Activated CD8-positive, alpha-beta memory T cell treated with anti-CD3 and anti-CD28 coated beads, Interleukin-2, amount 10 ng/mL, durations not matched to agents 7 days and 5 days (primary cell): Measurements from ENCODE around the gene SMIM24. TPM values are rescaled to one million over a fixed set of nuclear protein-coding genes. Genes with fewer than 3 reads are reported as not detected.
A peak's percentile ranks its signal among the peaks of the same experiment; 100 is the strongest.

Source experiments
- ATAC-seq: fragments of 150-1000 bp; cut with Tn5 transposase; one replicate; pipeline ENCODE4 v1.10.0; 2021; ENCODE audit warnings: moderate library complexity
- CTCF ChIA-PET: fragments of 350-600 bp; sonication (Branson Sonifier 250); formaldehyde crosslinking; loops from one replicate; lab custom pipeline; 2021; ENCODE audit warnings: antibody characterized with exemption; lab: Charles Lee
- DNase-seq: peaks from one replicate; pipeline ENCODE4 v3.0.0-alpha.2; 2020
- H3K27ac Mint-ChIP-seq: one replicate; pipeline ENCODE4 v1.8.0; 2021; ENCODE audit warnings: mild to moderate bottlenecking, mixed read lengths
- H3K27me3 Mint-ChIP-seq: one replicate; pipeline ENCODE4 v1.8.0; 2021; ENCODE audit warnings: mixed read lengths
- H3K36me3 Mint-ChIP-seq: one replicate; pipeline ENCODE4 v1.8.0; 2021; ENCODE audit warnings: mild to moderate bottlenecking, mixed read lengths
- H3K4me1 Mint-ChIP-seq: one replicate; pipeline ENCODE4 v1.8.0; 2021; ENCODE audit warnings: mixed read lengths
- H3K4me3 Mint-ChIP-seq: one replicate; pipeline ENCODE4 v1.8.0; 2021; ENCODE audit warnings: mild to moderate bottlenecking, moderate library complexity, mixed read lengths
- H3K9me3 Mint-ChIP-seq: one replicate; pipeline ENCODE4 v1.8.0; 2022; ENCODE audit warnings: low read depth, mixed read lengths
- total RNA-seq, 2 experiments: library from RNA; stranded (reverse); gene quantifications; one replicate each; pipeline ENCODE4 v1.2.3, GENCODE V29; 2021

The SMIM24 gene
- total RNA-seq, 2 experiments from 2014 or later: 1.1 to 2.3 TPM

DNA sequence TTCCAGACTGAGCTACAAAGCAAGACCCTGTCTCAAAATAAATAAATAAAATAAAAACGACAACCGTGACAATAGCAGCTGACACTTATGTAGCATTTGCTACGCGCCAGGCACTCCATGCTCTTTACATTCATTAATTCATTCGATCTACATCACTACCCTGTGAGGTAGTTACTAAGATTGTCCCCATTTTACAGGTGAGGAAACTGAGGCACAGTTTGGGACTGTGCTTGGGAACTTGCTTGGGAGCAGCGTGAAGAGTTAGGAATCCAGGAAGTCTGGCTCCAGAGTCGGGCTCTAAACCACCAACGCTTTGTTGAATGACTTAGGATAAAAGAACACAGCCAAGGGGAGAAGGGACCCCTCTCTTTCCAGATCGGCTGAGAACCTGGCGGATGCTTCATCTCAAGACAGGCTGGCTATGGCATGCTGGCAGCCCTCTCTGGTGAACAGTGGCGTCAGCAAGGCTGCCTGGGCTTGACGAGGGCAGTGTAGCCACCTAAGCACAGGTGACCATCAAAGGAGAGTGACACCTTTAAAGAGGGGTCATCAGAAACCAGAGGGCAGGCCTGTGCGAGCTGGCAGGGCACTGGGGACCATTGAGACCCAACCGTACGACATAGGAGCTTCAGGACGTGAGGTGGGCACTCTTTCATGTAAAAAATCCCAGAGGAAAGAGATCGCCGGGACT is 19.6 kb upstream of the SMIM24 start:
- H3K27me3 Mint-ChIP-seq: peaks cover 4% of the 10 kb centered on the region
- H3K36me3 Mint-ChIP-seq: peaks cover 18% of the 10 kb centered on the region
- peak overlapping the region; percentile 89 for H3K4me3 Mint-ChIP-seq
- DNase-seq: no peak
- CTCF ChIA-PET: interaction anchor here (0.5 to 3.3 kb wide), 7 partner anchors 14 to 549 kb away, joined by 3 to 28 read pairs (median 3); no protein-coding TSS in a partner anchor
- no peaks in the 10 kb centered on the region for H3K9me3 Mint-ChIP-seq
- H3K27ac Mint-ChIP-seq: peak overlapping the region; percentile 96
- ATAC-seq: peak; percentile 10
- peaks cover 27% of the 10 kb centered on the region for H3K4me1 Mint-ChIP-seq

DNA sequence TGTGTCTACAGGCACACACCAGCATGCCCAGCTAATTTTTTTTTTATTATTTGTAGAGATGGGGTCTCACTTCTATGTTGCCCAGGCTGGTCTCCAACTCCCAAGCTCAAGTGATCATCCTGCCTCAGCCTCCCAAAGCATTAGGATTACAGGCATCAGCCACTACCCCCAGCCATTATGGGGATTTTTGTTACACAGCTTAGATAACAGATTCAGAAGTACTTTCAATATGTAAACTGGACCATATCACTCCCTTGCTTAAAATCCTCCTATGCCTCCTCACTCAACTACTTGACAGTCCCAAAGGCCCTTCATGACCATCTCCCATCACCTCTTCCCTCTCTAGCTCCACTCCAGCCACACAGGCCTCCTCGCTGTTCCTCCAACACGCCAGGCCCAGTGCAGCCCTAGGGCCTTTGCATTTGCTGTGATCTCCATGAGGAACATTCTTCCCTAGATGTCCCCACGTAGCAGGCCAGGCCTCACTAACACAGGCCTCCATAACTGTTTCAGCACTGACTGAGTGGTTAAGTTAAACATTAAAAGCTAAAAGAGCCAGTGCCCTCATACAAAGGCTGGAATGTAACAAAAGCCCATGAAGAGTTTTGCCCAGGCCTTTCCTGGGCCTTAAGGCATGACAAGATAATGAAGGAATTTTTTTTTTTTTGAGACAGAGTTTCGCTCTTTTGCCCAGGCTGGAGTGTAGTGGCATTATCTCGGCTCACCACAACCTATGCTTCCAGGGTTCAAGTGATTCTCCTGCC is 17.6 kb upstream of the SMIM24 start:
- Mint-ChIP-seq H3K27ac (no peak overlapping the region), H3K36me3 (peaks cover 18% of the 10 kb centered on the region)
- no peak for ATAC-seq

DNA sequence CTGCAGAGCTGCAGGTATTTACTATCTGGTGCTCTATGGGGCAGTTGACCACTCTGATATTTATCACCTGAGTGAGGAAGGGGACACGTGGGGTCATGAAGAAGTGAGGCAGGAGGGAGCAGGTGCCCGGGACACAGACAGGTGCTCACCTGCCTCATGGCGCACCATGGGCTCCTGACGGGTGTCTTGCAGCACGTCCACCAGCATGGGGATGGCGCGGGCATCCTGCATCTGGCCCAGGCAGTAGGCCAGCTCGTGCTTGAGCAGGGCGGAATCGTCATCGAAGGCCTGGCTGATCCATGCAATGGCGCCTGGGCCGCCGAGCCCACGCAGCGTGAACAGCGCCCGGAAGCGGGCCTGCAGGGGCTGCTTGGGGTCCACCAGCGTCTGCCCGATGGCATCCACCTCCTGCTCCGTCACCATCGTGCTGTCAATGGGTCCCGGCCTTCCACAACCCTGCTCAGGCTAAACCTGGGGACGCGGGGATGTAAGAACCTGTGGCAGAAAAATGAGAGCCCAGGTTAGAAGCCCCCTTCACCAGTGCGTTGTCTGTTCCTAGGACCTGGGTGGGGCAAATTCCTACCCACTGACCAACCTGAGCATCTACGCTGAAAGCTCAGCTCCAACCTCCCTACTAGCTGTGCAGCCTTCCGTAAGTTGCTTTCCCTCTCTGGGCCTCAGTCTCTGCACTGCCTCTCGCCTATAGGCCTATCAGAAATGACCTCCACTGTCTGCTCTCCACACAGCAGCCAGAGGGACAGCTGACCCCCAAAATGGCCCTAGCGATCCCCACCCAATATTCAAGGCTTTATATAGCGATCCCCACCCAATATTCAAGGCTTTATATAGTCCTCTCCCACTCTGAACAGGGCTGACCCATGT is 16.3 kb upstream of the SMIM24 start:
- Mint-ChIP-seq H3K36me3 (peaks cover 18% of the 10 kb centered on the region), H3K4me1 (peaks cover 21% of the 10 kb centered on the region), H3K4me3 (no peak overlapping the region), H3K27ac (no peak overlapping the region), H3K9me3 (no peaks in the 10 kb centered on the region), H3K27me3 (peaks cover 4% of the 10 kb centered on the region)
- CTCF ChIA-PET: interaction anchor here (1.6 kb wide), 1 partner anchor 11 kb away, joined by 9 read pairs; no protein-coding TSS in a partner anchor
- DNase-seq (no peak), ATAC-seq (no peak)

More for the DNA sequence above, 17.6 kb upstream of the SMIM24 start:
- no peak for DNase-seq
- Mint-ChIP-seq H3K27me3 (peaks cover 4% of the 10 kb centered on the region), H3K4me3 (no peak overlapping the region), H3K9me3 (no peaks in the 10 kb centered on the region), H3K4me1 (peaks cover 21% of the 10 kb centered on the region)
- CTCF ChIA-PET: interaction anchor here (1.6 kb wide), 1 partner anchor 12 kb away, joined by 9 read pairs; no protein-coding TSS in a partner anchor

DNA sequence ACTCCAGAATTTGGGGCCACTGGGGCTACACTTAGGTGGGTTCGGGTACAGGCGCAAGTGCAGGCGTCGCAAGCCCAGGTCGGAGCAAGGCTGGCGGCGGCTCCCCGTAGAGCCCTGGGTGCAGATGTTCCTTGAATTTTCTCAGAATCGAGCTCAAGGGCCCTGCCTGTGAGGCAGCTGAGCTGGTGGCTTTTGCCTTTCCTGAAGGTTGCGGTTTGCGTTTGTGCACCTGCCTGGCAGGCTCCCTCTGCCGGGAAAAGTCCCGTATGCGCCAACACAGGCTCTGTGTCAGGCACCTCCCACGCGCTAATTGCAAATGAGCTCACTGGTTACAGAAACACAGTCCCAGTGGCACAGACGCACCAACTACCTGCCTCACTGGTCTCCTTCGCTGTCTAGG is 14.2 kb upstream of the SMIM24 start:
- no peaks in the 10 kb centered on the region for H3K9me3 Mint-ChIP-seq
- peaks cover 14% of the 10 kb centered on the region for H3K36me3 Mint-ChIP-seq
- H3K4me3 Mint-ChIP-seq: no peak overlapping the region
- H3K27ac Mint-ChIP-seq: no peak overlapping the region
- DNase-seq (no peak), ATAC-seq (no peak)
- CTCF ChIA-PET: interaction anchor here (0.9 to 2.2 kb wide), 3 partner anchors 8 to 65 kb away, joined by 3 to 12 read pairs (median 4); no protein-coding TSS in a partner anchor
- peaks cover 11% of the 10 kb centered on the region for H3K4me1 Mint-ChIP-seq
- H3K27me3 Mint-ChIP-seq: no peaks in the 10 kb centered on the region

DNA sequence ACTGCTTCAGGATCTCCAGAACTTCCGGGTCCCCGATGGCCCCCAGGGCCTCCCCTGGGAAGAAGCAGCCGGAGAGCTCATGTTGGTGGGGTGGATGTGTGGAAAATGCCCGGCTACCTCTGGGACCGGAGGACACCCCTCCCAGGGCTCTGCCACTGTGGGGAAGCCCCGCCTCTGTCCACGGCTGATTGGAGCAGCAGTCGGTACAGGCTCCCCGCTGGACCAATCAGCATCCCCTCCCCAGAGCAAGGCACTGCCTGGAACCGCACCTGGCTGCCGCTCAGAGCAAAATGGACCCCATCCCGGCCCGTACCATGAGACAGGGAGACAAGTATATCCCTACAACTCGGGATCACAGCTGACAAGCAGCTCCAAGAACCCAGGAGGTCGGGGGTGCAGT is 13.7 kb upstream of the SMIM24 start:
- no peak overlapping the region for H3K27ac Mint-ChIP-seq
- DNase-seq: no peak
- no peak overlapping the region for H3K4me3 Mint-ChIP-seq

DNA sequence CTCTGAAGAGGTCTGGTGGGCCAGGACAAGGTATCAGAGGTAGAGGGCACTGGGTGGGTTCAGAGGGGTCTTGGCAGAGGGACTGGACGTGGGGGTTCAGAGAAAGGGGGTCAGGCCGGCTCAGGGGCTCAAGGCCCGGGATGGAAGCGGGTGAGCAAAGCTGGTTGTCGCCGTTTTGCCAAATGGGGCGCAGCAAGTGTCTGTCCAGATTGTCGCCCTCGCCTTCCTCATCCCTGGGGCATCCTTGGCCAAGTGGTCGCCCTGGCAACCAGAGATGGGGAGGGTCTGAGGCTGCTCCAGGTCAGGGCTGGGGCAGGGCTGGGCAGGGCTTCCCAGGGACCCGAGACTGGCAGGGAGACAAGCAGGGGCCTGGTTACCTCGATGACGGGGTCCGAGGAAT is 13.3 kb upstream of the SMIM24 start:
- Mint-ChIP-seq H3K4me3 (no peak overlapping the region), H3K36me3 (peaks cover 12% of the 10 kb centered on the region), H3K27me3 (no peaks in the 10 kb centered on the region), H3K27ac (no peak overlapping the region), H3K4me1 (peaks cover 5% of the 10 kb centered on the region), H3K9me3 (no peaks in the 10 kb centered on the region)
- ATAC-seq: no peak
- CTCF ChIA-PET: interaction anchor here (2.2 kb wide), 1 partner anchor 9 kb away, joined by 12 read pairs; no protein-coding TSS in a partner anchor
- no peak for DNase-seq

More for the DNA sequence above, 13.7 kb upstream of the SMIM24 start:
- Mint-ChIP-seq H3K27me3 (no peaks in the 10 kb centered on the region), H3K9me3 (no peaks in the 10 kb centered on the region), H3K36me3 (peaks cover 12% of the 10 kb centered on the region), H3K4me1 (peaks cover 8% of the 10 kb centered on the region)
- CTCF ChIA-PET: interaction anchor here (2.2 kb wide), 1 partner anchor 9 kb away, joined by 12 read pairs; no protein-coding TSS in a partner anchor
- no peak for ATAC-seq

DNA sequence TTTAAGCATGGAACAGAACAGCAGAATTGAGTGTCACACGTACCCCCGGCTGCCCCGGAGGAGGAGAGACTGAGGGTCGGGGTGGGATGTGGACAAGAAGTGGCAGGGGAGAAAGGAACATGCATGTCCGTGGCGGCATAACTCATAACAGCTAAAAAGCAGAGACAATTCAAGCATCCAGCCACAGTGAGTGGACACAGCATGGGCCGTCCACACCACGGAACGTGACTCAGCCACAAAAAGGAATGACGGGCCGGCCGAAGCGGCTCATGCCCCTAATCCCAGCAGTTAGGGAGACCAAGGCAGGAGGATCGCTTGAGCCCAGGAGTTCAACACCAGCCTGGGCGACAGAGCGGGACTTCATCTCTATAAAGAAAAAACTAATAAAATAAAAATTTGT is 12.6 kb upstream of the SMIM24 start:
- peaks cover 12% of the 10 kb centered on the region for H3K36me3 Mint-ChIP-seq
- CTCF ChIA-PET: interaction anchor here (1.1 kb wide), 1 partner anchor 20 kb away, joined by 3 read pairs; no protein-coding TSS in a partner anchor
- DNase-seq (no peak), ATAC-seq (no peak)
- H3K4me3 Mint-ChIP-seq: no peak overlapping the region
- H3K9me3 Mint-ChIP-seq: no peaks in the 10 kb centered on the region
- H3K4me1 Mint-ChIP-seq: peaks cover 2% of the 10 kb centered on the region
- H3K27me3 Mint-ChIP-seq: no peaks in the 10 kb centered on the region
- no peak overlapping the region for H3K27ac Mint-ChIP-seq

DNA sequence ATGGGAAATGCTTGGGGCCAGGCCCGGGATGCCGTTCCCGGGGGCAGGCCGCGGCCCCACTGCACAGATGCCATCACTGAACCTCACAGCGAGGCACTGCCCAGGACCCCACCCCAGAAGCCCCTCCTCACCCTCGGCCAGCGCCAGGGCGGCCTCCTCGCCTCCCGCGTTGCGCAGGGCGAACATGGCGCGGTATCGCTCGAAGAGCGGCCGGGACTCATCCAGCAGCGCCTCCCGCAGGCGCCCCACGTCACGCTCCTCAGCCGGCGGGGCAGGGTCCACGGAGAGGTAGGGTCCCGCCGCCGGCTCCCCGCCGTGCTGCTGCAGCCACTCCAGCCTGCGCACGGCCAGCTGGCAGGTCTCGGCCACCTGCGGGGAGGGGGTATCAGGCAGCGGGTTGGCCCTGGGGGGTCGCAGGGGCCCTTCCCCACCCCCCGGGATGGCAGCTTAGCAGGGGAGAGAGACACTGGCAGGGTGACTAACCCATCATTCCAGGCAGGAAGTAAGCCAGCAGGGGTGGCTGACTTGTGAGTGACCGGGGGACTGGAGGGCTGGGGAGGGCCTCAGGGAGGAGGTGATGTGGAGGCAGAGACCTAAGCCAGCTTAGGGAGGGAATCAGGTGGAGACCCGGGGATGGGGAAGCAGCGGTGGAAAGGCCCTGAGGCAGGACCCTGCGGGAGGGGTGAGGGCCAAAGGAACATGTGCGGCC is 12.0 kb upstream of the SMIM24 start:
- no peak overlapping the region for H3K27ac Mint-ChIP-seq
- CTCF ChIA-PET: interaction anchor here (1.1 kb wide), 1 partner anchor 20 kb away, joined by 3 read pairs; no protein-coding TSS in a partner anchor
- ATAC-seq (no peak), DNase-seq (no peak)
- H3K4me3 Mint-ChIP-seq: no peak overlapping the region
- no peaks in the 10 kb centered on the region for H3K27me3 Mint-ChIP-seq
- H3K36me3 Mint-ChIP-seq: peaks cover 12% of the 10 kb centered on the region
- no peaks in the 10 kb centered on the region for H3K4me1 Mint-ChIP-seq
- no peaks in the 10 kb centered on the region for H3K9me3 Mint-ChIP-seq

DNA sequence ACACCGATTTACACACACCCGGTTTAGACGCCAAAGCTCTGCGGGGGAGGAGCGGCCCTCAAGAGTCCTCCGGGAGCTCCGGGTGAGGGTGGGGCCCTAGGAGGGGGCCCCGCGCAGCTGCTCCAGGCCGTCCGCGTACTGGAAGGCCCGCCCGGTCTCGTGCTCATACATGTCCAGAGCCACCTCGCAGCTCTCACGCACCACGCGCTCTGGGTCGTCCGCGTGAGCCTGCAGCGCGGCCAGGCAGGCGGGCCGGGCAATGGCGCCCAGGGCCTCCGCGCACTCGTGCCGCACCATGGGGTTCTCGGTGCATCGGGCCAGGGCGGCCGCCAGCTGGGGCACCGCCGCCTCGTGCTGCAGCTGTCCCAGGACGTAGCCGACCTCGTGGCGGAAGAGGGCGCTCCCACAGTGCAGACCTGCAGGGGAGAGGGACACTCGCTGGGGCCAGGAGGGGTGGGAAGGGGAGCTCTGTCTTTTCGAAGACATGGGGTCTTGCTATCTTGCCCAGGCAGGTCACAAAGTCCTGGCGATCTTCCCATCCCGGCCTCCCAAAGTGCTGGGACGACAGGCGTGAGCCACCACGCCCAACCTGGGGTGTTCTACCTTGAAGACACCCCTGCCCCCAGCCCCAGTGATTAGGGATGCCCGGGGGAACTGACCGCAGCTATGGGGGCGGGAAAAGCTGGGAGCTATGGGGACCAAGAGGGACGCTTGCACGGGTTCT is 11.2 kb upstream of the SMIM24 start:
- Mint-ChIP-seq H3K9me3 (no peaks in the 10 kb centered on the region), H3K4me1 (no peaks in the 10 kb centered on the region), H3K4me3 (no peak overlapping the region), H3K27ac (no peak overlapping the region), H3K36me3 (peaks cover 12% of the 10 kb centered on the region), H3K27me3 (no peaks in the 10 kb centered on the region)
- ATAC-seq (no peak), DNase-seq (no peak)
- CTCF ChIA-PET: interaction anchor here (1.3 kb wide), 1 partner anchor 10 kb away, joined by 4 read pairs; no protein-coding TSS in a partner anchor

DNA sequence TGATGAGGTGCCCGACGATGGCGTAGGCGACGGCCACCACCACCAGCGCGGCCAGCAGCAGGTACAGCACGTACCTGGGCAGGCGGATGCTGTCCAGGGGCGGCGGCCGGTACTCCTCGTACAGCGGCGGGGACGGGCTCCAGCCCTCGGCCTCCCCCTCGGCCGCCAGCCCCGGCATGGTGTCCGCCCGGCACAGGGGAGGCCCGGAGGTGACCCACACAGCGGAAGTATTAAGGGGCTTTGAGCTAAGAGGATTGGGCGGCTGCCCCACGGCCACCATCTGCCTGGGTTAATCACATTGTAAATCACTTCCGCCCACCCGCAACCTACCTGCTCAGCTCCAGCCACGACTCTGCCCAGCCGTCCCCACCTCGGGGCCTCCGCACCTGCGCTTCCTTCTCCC is 2.9 kb upstream of the SMIM24 start, which contains the start of gene SMIM44:
TSS of gene SMIM44 (minus strand) at position 216 of the 403 bp plus-strand sequence. CDS start at position 178, 38 bp downstream.
- CTCF ChIA-PET: interaction anchor here (1.0 to 2.2 kb wide), 5 partner anchors 13 to 178 kb away, joined by 3 to 10 read pairs (median 3); no protein-coding TSS in a partner anchor
- H3K4me3 Mint-ChIP-seq: no peak within 1 kb of the TSS
- H3K27me3 Mint-ChIP-seq: no peaks in the 10 kb centered on the region
- H3K36me3 Mint-ChIP-seq: no peaks in the 10 kb centered on the region
- ATAC-seq (no peak), DNase-seq (no peak)
- no peak within 1 kb of the TSS for H3K27ac Mint-ChIP-seq
- H3K9me3 Mint-ChIP-seq: no peaks in the 10 kb centered on the region
- H3K4me1 Mint-ChIP-seq: peaks cover 6% of the 10 kb centered on the region

DNA sequence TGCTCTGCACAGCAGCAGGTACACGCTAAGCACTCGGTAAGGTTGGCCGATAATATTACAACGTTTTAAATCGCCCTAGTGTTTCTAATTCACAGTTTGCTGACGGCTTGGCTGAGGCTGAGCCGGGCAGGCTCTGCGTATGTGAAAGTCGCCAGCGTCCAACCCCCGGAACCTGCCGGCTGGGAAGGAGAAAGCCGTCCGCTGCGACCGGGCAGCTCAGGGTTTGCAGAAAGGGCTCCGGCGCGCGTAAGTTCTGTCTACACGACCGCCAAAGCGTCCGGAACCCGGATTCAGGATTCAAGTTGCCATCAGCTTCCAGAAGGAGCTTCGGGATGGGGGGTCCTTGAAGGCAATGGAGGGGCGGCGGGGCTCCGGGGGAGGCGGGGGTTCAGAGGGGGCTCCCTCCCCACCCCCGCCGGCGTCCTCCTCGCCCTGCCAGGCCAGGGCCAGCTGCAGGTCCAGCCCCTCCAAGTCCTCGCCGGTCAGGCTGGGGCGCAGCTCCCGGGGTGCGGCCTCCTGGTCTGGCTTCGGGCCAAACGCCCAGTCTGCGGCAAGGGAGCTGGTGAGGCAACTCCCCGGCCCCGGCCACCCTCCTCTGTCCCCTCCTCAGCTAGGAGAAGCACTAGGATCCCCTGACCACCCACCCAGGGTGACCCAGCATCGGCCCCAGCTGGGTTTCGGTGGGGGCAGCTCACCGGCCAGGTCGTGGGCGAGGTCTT is 2.3 kb upstream of the SMIM24 start:
- ATAC-seq (no peak), DNase-seq (no peak)
- H3K27ac Mint-ChIP-seq: no peak overlapping the region
- H3K4me3 Mint-ChIP-seq: no peak overlapping the region
- no peaks in the 10 kb centered on the region for H3K9me3 Mint-ChIP-seq
- no peaks in the 10 kb centered on the region for H3K27me3 Mint-ChIP-seq
- CTCF ChIA-PET: interaction anchor here (1.0 to 2.1 kb wide), 3 partner anchors 53 to 177 kb away, joined by 3 to 6 read pairs (median 3); no protein-coding TSS in a partner anchor
- peaks cover 9% of the 10 kb centered on the region for H3K4me1 Mint-ChIP-seq
- no peaks in the 10 kb centered on the region for H3K36me3 Mint-ChIP-seq
